PFSK-1 (cell line): ENCODE results near the gene ENC1.

Source experiments
- POLR2AphosphoS5 ChIP-seq: IDR thresholded peaks from 2 replicates; pipeline ENCODE4 v1.6.1; 2012; ENCODE audit warnings: low read depth, mild to moderate bottlenecking, control low read depth, low read length, moderate library complexity
- SIN3A ChIP-seq: IDR thresholded peaks from 2 replicates; pipeline ENCODE4 v1.6.1; 2012; ENCODE audit warnings: mild to moderate bottlenecking, low read length, moderate library complexity, borderline replicate concordance; ENCODE audit not compliant: insufficient read depth
- TAF1 ChIP-seq: IDR thresholded peaks from 2 replicates; pipeline ENCODE4 v1.6.1; 2012; ENCODE audit warnings: low read length, control low read depth, borderline replicate concordance; ENCODE audit not compliant: insufficient read depth
- TF ChIP-seq, protein P1 (sequence below), 2 experiments: IDR thresholded peaks; 2 replicates each; pipeline versions ENCODE4 v1.6.1 to v1.8.0; 2011 to 2012; ENCODE audit warnings: low read depth in 2 of 2, low read length in 2 of 2, control low read depth in 1 of 2, inconsistent platforms in 1 of 2, mild to moderate bottlenecking in 1 of 2, moderate library complexity in 1 of 2; ENCODE audit not compliant: insufficient read depth in 1 of 2

GRCh38 chr5:74628359-74628758 lies 12.2 kb downstream of the ENC1 start:
- TF ChIP-seq TAF1 (no peak), POLR2AphosphoS5 (no peak), SIN3A (no peak)
- TF ChIP-seq, protein P1, sequence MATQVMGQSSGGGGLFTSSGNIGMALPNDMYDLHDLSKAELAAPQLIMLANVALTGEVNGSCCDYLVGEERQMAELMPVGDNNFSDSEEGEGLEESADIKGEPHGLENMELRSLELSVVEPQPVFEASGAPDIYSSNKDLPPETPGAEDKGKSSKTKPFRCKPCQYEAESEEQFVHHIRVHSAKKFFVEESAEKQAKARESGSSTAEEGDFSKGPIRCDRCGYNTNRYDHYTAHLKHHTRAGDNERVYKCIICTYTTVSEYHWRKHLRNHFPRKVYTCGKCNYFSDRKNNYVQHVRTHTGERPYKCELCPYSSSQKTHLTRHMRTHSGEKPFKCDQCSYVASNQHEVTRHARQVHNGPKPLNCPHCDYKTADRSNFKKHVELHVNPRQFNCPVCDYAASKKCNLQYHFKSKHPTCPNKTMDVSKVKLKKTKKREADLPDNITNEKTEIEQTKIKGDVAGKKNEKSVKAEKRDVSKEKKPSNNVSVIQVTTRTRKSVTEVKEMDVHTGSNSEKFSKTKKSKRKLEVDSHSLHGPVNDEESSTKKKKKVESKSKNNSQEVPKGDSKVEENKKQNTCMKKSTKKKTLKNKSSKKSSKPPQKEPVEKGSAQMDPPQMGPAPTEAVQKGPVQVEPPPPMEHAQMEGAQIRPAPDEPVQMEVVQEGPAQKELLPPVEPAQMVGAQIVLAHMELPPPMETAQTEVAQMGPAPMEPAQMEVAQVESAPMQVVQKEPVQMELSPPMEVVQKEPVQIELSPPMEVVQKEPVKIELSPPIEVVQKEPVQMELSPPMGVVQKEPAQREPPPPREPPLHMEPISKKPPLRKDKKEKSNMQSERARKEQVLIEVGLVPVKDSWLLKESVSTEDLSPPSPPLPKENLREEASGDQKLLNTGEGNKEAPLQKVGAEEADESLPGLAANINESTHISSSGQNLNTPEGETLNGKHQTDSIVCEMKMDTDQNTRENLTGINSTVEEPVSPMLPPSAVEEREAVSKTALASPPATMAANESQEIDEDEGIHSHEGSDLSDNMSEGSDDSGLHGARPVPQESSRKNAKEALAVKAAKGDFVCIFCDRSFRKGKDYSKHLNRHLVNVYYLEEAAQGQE (IDR thresholded peaks at IDR 0.05; ENCODE audit: insufficient read depth in 1 of 2, low read depth in 2 of 2, low read length in 2 of 2): no peak
